Esophagus squamous epithelium (tissue), 5 donors: ENCODE data around the gene CLEC2A. TPM values are rescaled to one million over a fixed set of nuclear protein-coding genes. Genes with fewer than 3 reads are reported as not detected.

Experiments
- DNase-seq: peaks from one replicate; lab custom pipeline; 2025; lab: John Stamatoyannopoulos, UW
- H3K27ac ChIP-seq, 4 donors: fragments of 200-600 bp; sonication (generic); one replicate each; pipeline ENCODE4 v1.5.1; 2016 to 2019; ENCODE audit warnings: mild to moderate bottlenecking in 1 of 4
- H3K27me3 ChIP-seq, 4 donors: fragments of 200-600 bp; sonication (generic); 1 replicate in 3 of 4; 2 replicates in 1 of 4; pipeline versions ENCODE4 v1.5.1 to v1.6.0; 2017 to 2021; ENCODE audit warnings: antibody characterized with exemption in 1 of 4
- H3K36me3 ChIP-seq, 3 donors: fragments of 200-600 bp; sonication (generic); one replicate each; pipeline ENCODE4 v1.5.1; 2016 to 2019
- H3K4me1 ChIP-seq, 3 donors: fragments of 200-600 bp; sonication (generic); one replicate each; pipeline ENCODE4 v1.5.1; 2017 to 2019
- H3K4me3 ChIP-seq, 4 donors: fragments of 200-600 bp; sonication (generic); 1 replicate in 3 of 4; 2 replicates in 1 of 4; pipeline ENCODE4 v1.5.1; 2016 to 2019; ENCODE audit warnings: mild to moderate bottlenecking in 2 of 4, moderate library complexity in 1 of 4
- H3K9me3 ChIP-seq, 3 donors: fragments of 200-600 bp; sonication (generic); one replicate each; pipeline ENCODE4 v1.5.1; 2016 to 2019
- POLR2A ChIP-seq, 4 donors: fragments of 450-650 bp; IDR thresholded peaks; one replicate each; pipeline ENCODE4 v1.6.1; 2017; ENCODE audit warnings: antibody characterized with exemption in 4 of 4, mild to moderate bottlenecking in 4 of 4, moderate library complexity in 3 of 4
- WGBS, 2 donors: methylation state at CpG; one replicate each; pipeline ENCODE4 v1.1.5; 2018; 5-methylcytosine and 5-hydroxymethylcytosine counted together
- intact Hi-C: fragments of 100-400 bp; cut with DNase I; formaldehyde crosslinking; loops from one replicate; pipeline ENCODE4 v1.15.0; 2022
- total RNA-seq, 4 donors: library from RNA; depleted of rRNA; stranded (reverse); fragments of >200 nt; gene quantifications; one replicate each; pipeline ENCODE4 v1.1.0, GENCODE V29; 2016
- TF ChIP-seq, protein P1 (sequence below), 6 experiments: fragments of 450-650 bp in 4 of 6; fragments of 200-600 bp in 2 of 6; sonication (generic) in 2 of 6; IDR thresholded peaks; one replicate each; pipeline ENCODE4 v1.5.1; 2016 to 2019; ENCODE audit warnings: antibody characterized with exemption in 6 of 6, mild to moderate bottlenecking in 4 of 6, moderate library complexity in 4 of 6
- donor health status: DM: yes; HTN: yes; CAD: no.

The CLEC2A gene
- total RNA-seq, 4 donors from 2014 or later = not detected

DNA sequence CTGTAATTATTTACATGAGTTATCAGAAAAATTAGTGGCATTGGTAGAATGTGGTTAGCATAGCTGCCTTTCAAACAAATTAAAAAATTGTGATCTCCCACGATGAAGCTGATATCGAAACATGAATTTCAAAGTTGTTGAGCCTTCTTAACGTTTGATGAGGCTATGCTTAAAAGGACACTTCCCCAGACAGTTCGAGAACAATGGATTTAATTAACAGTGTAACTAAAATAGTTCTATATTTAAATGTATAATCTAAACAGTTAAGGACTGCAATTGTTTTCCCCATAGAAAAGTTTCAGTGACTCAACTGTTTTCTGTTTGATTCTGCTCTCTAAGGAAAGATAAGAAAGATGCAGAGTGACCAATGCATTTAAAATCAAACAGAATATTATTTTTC is 64.6 kb downstream of the CLEC2A start:
- intact Hi-C loops = no loop called here
- H3K27ac ChIP-seq = peak overlapping the region; percentile 67 to 93 (median 90)

DNA sequence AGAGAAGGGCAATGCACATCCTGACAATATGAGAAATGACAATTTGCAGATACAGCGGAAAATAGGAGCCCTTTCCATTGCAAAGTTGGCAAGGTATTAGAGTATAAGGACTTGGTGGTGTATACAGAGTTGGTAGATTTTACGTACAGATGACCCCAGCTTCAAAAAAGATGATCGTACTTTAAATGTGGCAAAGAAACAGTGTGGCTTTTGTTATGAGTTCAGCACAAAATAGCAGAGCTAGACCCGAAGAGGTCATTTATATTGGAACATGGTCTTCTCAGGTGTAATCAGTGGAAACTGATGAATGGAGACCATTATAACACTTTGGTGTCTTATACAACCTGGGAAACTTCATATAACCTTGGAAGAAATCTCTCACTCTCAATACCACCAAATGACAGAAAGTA is 65.3 kb downstream of the CLEC2A start:
- Histone ChIP-seq H3K27ac (peak overlapping the region; percentile 67 to 93 (median 90)), H3K4me1 (peaks cover 9 to 29% (median 10%) of the 10 kb centered on the region in 3 donors), H3K36me3 (peaks cover 0 to 8% (median 0%) of the 10 kb centered on the region in 3 donors), H3K27me3 (no peaks in the 10 kb centered on the region), H3K4me3 (peak overlapping the region; percentile 35 to 70 (median 50)), H3K9me3 (peaks cover 0 to 7% (median 4%) of the 10 kb centered on the region in 3 donors)
- WGBS, 2 donors = 15 to 18% methylated on average over 4 of the region's 4 CpGs
- intact Hi-C loops = no loop called here
- no peak for DNase-seq
- TF ChIP-seq, protein P1, sequence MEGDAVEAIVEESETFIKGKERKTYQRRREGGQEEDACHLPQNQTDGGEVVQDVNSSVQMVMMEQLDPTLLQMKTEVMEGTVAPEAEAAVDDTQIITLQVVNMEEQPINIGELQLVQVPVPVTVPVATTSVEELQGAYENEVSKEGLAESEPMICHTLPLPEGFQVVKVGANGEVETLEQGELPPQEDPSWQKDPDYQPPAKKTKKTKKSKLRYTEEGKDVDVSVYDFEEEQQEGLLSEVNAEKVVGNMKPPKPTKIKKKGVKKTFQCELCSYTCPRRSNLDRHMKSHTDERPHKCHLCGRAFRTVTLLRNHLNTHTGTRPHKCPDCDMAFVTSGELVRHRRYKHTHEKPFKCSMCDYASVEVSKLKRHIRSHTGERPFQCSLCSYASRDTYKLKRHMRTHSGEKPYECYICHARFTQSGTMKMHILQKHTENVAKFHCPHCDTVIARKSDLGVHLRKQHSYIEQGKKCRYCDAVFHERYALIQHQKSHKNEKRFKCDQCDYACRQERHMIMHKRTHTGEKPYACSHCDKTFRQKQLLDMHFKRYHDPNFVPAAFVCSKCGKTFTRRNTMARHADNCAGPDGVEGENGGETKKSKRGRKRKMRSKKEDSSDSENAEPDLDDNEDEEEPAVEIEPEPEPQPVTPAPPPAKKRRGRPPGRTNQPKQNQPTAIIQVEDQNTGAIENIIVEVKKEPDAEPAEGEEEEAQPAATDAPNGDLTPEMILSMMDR (IDR thresholded peaks at IDR 0.05) = no peak
- TF ChIP-seq POLR2A (IDR thresholded peaks at IDR 0.05) = no peak

More for the DNA sequence above, 64.6 kb downstream of the CLEC2A start:
- Histone ChIP-seq H3K27me3 (no peaks in the 10 kb centered on the region), H3K36me3 (peaks cover 0 to 8% (median 0%) of the 10 kb centered on the region in 3 donors), H3K4me1 (peaks cover 13 to 35% (median 14%) of the 10 kb centered on the region in 3 donors), H3K4me3 (peak overlapping the region; percentile 35 to 70 (median 50)), H3K9me3 (peaks cover 0 to 7% (median 4%) of the 10 kb centered on the region in 3 donors)
- no peak for DNase-seq
- no peak for TF ChIP-seq POLR2A (IDR thresholded peaks at IDR 0.05)
- TF ChIP-seq, protein P1 (IDR thresholded peaks at IDR 0.05) = no peak
- 16 to 26% methylated on average over 4 of the region's 4 CpGs for WGBS, 2 donors

DNA sequence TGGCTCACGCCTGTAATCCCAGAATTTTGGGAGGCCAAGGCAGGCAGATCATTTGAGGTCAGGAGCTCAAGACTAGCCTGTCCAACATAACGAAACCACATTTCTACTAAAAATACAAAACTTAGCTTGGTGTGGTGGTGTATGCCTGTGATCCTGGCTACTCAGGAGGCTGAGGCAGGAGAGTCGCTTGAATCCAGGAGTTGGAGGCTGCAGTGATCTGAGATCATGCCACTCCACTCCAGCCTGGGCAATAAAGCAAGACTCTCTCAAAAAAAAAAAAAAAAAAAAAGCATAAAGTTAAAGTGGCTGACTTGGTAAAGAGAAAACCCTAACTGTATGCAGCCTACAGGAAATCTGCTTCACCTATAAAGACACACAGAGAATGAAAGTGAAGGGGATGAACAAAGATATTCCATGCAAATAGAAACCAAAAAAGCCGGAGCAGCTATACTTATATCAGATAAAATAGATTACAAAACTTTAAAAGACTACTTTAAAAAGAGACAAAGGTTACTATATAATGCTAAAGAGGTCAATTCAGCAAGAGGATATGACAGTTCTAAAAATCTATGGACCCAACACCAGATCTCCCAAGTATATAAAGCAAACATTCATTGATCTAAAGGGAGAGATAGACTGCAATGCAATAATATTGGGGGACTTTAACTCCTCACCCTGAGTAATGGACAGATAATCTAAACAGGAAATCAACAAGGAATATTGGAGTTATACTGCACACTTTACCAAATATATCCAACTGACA is 67.1 kb downstream of the CLEC2A start:
- Histone ChIP-seq H3K4me1 (peaks cover 0 to 11% (median 3%) of the 10 kb centered on the region in 3 donors), H3K9me3 (peaks cover 0 to 7% (median 4%) of the 10 kb centered on the region in 3 donors), H3K4me3 (peak overlapping the region; percentile 35 to 70 (median 50)), H3K36me3 (peaks cover 0 to 8% (median 0%) of the 10 kb centered on the region in 3 donors), H3K27me3 (no peaks in the 10 kb centered on the region), H3K27ac (peak overlapping the region in 3 of 4 donors; percentile 87 to 93 (median 92))
- no peak for TF ChIP-seq POLR2A (IDR thresholded peaks at IDR 0.05)
- TF ChIP-seq, protein P1 (IDR thresholded peaks at IDR 0.05) = no peak
- 39 to 44% methylated on average over 3 to 4 of the region's 4 CpGs for WGBS, 2 donors
- no peak for DNase-seq
- intact Hi-C loops = no loop called here

Other genes with a start within 250 kb of the CLEC2A start
- 1 to 10 TPM in 1 of 4 donors, not detected in 3; 1.1 TPM for gene CLECL1, start 199.3 kb downstream of the CLEC2A start, total RNA-seq
- 1 to 10 TPM in 3 of 4 donors, under 1 TPM in 1; 0.99 to 6.7 (median 2.7) TPM for gene CD69, start 171.5 kb downstream of the CLEC2A start, total RNA-seq
- gene KLRF1, start 104.9 kb downstream of the CLEC2A start, total RNA-seq = under 1 TPM; 0.35 to 0.99 (median 0.37) TPM
- gene CLEC2B, start 63.0 kb downstream of the CLEC2A start, total RNA-seq = 10 to 100 TPM in 3 of 4 donors, 1 to 10 TPM in 1; 6.0 to 29.4 (median 14.9) TPM
- not detected for gene KLRF2, start 50.9 kb downstream of the CLEC2A start, total RNA-seq
- gene CLEC12A, start 39.0 kb upstream of the CLEC2A start, total RNA-seq = 1 to 10 TPM in 1 of 4 donors, under 1 TPM in 1, not detected in 2; 0.64 to 1.5 TPM
- gene CLEC1B, start 66.8 kb upstream of the CLEC2A start, total RNA-seq = not detected
- not detected for gene CLEC12B, start 78.3 kb upstream of the CLEC2A start, total RNA-seq
- not detected for gene CLEC9A, start 98.3 kb upstream of the CLEC2A start, total RNA-seq
- gene CLEC1A, start 166.6 kb upstream of the CLEC2A start, total RNA-seq = 1 to 10 TPM in 2 of 4 donors, under 1 TPM in 1, not detected in 1; 0.76 to 4.2 (median 1.9) TPM
- 10 to 100 TPM; 10.3 to 36.1 (median 19.2) TPM for gene CLEC7A, start 197.8 kb upstream of the CLEC2A start, total RNA-seq
- 1 to 10 TPM in 1 of 4 donors, not detected in 3; 2.7 TPM for gene OLR1, start 239.8 kb upstream of the CLEC2A start, total RNA-seq
- not detected for gene TMEM52B, start 246.7 kb upstream of the CLEC2A start, total RNA-seq